Measurements from ENCODE around the gene TTC39B. TPM values are rescaled to one million over a fixed set of nuclear protein-coding genes. Genes with fewer than 3 reads are reported as not detected.

Gene TTC39B
- total and polyA plus RNA-seq, 2 of the 8 experiments (the other 6 are each of a cell fraction or from before 2014, with no cell fraction given), result 1.6 to 10.9 TPM

DNA sequence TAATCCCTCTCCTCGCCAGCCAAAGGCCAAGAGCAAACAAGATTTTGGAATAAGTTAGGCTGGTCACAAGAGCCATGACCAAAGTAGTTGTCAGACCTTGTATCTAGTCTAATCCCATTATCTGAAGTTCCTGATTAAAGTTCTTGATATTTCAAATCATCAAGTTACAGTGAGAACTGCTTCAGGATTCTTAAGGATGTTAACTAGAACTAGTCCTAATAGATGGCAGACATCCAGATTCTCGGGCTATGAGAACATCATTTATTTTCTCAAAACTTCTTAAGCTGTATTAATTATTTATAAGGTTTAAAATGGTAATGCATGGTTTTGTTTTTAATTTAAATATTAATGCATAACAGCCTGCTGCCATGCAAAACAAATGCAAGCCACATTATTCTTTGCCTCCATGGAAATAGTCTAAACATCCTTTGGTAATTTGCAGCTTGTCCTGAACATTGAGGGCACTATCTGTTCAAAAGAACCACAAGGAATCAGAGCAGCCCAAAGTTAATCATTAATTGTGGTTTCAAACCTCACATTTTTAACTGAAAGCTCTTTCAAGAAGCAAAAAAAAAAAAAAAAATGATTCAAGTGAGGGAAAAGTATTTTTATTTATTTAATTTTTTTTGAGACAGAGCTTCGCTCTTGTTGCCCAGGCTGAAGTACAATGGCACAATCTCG lies 95.1 kb downstream of the TTC39B start (continued):
- no peak for TF ChIP-seq RFX5 (IDR thresholded peaks at IDR 0.05; ENCODE audit: borderline replicate concordance, low read depth, low read length)
- no peak for TF ChIP-seq SRF (IDR thresholded peaks at IDR 0.05; ENCODE audit: low read depth, low read length)
- no peak for TF ChIP-seq ASH2L (IDR thresholded peaks at IDR 0.05; ENCODE audit: low read length)
- TF ChIP-seq GTF2F1 (IDR thresholded peaks at IDR 0.05; ENCODE audit: borderline replicate concordance, low read depth, low read length), result no peak

Measured in H1 (cell line).